Activated T-helper 1 cell treated with anti-CD3 and anti-CD28 coated beads, Interleukin-2, amount 50 U/mL, for 16 hours (primary cell): Measurements from ENCODE around the gene ATG7.
"Not testable (repeated sequence)": the region's sequence is repeated elsewhere in the genome, so short reads cannot be mapped to it uniquely, and the experiment has no call there.

Experiments
- DNase-seq, 2 donors: peaks; one replicate each; pipeline ENCODE4 v3.0.0-alpha.2; 2020; ENCODE audit warnings: low read depth in 1 of 2, low spot score in 1 of 2

Gene ATG7

DNA sequence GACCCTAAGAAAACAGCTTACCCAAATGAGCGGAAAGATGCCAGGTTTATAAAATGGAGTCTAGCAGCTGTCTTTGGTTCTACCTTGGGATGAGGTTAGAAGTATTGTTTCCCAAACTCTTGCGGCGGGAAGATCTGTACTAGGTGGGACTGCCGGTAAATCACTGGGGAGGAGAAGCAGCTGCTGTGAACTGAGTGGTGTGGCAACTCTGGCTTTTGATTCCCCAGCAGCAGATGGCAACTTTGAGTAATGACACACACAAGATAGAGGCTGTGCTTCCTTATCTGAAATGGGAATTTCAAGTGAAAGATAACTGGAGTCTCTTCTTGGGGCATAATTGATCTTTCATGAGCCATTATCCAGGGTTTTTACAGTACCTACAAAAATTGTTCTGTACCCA, 184.9 kb downstream of the ATG7 start:
- DNase-seq: no peak

DNA sequence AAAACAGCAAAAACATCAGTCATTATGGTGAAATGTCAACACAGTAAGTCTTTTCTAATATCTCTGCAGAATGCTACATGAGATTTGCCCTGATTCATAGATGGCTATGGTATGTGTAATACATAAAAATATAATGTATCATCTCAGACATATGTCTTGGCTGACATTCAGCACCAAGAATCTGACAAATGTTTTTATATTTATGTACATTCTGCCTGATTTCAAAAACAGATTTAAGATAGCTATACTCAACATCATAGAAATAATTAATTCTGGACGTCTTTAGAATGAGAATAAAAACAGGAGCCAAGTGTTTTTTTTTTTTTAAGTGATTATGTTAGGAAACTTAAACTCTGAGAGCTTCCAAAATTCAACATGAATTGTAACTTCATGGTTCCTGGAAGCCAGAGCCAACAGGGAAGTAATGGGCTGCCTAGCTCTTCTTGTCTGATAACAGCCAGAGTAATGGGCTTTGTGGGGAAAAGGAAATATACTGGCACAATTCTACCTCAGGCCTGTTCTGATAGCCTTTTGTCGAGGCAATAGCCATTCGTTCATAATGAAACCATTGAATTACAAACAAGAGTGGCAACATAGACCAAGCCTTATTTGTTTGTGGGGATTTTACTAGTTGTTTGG, 187.1 kb downstream of the ATG7 start:
- DNase-seq: no peak

DNA sequence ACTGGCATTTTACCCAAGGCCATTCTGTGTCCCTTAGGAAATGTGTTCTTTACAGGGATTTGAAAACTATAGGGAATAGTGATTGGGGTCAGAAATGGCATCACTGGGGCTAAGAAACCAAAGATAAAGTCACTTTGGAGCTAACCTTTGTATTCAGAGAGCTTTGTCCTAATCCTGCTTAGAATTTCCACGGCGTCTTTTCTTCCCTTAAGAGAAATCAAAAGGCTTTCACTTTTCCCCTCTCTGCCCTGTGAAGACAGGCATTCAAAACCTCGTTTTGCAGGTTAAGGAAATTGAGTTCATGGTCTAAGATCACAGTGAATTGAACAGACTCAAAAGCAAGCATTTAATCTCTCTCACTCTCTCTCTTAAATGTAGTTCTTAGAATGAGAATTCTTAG, 189.0 kb downstream of the ATG7 start:
- no peak for DNase-seq

DNA sequence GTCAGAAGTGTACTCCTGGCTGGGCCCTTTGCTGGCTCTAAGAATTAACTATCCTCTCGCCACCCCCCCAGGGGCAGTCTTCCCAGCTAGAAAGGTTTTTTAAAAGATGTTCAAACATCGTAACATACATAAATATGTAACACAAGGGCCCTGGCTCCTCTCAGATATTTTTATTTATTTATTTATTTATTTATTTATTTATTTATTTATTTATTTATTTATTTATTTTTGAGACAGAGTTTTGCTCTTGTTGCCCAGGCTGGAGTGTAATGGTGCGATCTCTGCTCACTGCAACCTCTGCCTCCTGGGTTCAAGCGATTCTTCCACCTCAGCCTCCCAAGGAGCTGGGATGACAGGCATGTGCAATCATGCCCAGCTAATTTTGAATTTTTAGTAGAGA, 190.5 kb downstream of the ATG7 start:
- not testable (repeated sequence) for DNase-seq

DNA sequence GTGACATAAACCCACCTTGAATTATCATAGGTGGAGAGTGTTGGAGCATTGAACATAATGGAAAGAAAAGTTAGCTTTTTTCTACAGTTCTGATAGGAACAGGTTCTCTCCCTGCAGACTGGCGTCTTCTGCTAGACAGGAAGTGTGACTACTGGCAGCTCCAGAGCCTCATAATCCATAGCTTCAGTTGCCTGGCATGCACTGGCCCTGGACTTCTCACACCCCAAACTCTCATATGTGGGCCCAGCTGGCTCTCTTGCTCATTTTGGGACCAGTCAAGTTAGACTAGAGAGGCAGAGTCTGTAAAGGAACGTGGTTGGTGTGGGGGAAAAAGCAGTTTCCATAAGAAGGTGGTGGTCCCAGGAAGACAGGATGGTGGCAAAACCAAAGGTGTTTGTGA, 191.4 kb downstream of the ATG7 start:
- DNase-seq: no peak

DNA sequence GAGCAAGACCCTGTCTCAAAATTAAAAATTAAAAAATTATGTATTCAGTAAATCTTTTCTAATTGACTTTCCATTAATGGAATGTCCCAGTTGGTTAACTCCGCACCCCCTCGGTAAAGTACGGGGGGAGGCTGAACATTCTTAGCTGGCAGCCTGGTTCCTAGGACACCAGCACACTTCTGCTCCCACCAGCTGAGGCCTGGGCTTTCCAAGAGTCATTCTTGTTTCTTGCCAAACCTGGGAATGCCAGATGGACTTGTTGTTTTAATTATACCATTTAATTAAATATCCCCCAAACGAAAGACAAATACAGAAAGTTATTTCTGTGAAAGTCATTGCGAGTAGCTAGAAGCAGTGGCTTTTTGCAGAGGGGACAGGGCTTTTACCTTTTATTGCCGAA, 192.2 kb downstream of the ATG7 start:
- DNase-seq: no peak

DNA sequence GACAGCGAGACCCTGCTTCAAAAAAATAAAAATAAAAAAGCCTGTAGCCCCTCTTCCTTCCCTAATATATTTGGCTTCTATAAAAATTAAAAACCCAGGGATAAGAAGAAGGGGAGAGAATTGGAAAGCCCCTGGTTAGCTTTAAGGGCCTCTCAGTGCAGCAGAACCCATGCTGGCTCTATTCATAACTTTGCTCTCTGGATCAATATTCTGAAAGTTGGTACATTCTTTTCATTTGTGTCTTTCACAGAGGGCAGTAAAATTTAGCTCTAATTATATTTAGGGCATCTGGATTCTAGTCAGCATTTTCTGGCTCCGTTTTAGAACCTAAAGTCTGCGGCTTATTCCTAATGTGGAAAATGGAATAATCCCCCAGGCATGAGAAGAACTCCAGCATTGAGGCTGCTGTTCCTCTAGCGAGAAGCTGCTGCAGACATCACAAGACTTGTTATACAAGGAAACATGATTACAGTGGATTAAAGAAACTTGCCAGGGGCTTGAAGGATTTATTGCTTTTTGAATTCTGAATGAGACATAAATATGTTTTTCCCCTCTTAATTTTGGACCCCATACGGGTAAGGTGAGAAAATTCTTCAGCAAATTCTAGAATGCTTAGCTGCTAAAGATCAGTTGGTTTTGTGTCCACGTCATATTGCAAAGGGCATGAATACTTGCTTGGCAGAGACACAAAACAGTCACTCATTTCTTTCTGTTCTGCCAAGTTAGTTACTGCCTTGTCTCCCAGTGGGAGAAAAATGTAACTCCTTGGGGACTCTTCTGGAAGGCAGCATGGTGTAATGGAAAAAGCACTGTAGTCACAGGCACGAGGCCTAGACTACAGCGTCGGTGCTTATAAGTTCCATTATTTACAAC, 193.8 kb downstream of the ATG7 start:
- no peak for DNase-seq

DNA sequence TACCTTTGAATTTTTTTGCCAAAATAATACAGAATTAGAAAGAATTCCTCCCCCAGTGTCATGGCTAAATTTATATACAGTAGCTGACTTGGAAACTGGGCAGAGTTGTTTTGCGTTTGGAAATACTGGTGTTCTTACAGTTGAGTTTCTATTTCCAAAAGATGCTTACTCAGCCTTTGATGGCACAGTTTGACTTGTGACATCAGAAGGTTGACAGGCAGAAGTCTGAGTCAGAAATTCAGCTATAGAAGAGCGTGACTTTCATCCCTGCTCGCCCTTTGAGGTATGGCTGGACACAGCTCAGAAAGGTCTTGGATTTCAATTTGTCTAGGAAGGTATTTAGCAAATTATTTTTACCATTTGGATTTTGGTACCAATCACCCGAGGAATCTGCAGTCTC, 195.7 kb downstream of the ATG7 start:
- no peak for DNase-seq

DNA sequence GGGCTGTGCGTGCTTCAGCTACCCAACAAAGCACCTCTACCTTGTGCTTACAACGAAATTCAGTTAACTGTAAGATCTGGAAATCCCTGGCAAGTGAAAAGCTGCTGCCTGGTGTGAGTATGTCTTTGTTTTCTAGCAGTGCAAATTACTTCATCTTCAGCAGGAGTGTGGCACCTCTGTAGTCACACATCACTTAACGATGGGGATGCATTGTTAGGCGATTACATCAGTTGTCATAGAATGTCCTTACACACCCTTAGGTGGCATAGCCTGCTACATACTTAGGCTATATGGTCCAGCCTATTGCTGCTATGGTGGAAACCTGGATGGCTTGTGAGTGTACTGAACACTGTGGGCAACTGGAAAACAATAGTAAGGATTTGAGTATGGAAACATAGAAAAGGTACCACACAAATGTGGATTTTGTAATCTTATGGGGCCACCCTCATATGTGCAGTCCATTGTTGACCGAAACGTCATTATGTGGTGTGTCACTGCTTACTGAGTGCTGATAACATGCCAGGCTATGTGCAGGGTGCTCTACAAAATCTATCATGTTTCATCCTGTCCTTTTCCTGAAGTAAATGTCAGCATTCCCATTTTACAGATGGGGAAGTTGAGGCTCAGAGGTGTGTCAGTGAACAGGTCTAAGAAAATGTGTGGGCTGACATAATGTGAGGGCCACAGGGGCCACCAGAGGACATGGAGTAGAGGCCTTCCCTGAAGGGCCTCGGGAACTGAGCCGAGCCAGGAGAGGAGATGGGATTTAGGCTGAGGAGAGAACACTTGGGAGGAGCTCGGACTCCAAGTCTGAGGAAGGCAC, 198.0 kb downstream of the ATG7 start:
- DNase-seq: no peak

DNA sequence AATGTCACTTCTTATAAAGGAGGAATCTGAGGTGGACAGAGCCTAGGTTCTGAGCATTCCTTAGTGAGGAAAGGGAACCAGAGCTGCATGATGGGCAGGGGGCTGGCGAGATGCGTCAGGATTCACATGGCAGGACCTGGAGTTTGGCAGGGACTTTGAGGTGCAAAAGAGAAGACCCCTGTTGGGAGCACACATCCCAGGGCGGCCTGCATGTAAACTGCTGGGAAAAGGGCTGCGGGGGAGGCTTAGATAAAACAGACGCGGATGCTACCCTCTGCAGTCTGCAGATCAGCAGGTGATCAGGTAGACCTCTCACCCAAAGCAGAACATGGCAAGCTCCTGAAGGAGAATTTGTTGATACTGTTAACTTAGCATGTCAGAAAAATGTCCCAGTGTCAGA, 203.1 kb downstream of the ATG7 start:
- DNase-seq: no peak

DNA sequence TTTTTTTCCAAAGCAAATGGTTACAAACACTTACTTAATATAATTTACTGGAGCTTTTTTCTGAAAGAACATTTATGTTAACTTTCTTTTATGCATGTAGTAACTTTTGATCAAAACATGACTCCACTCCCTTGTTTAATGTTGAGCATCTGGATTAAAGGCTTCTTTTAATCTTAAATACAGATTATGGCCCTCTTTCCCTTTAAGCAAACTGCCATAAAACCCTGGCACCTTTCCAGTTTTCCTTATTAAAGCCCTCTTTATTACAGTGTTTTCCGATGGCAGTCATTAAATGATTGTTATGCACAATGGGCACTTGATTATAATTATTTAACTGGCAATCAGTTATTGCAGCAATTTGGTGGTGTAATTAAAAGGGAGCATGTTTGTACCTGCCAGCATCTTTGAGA, 204.5 kb downstream of the ATG7 start:
- DNase-seq: no peak

DNA sequence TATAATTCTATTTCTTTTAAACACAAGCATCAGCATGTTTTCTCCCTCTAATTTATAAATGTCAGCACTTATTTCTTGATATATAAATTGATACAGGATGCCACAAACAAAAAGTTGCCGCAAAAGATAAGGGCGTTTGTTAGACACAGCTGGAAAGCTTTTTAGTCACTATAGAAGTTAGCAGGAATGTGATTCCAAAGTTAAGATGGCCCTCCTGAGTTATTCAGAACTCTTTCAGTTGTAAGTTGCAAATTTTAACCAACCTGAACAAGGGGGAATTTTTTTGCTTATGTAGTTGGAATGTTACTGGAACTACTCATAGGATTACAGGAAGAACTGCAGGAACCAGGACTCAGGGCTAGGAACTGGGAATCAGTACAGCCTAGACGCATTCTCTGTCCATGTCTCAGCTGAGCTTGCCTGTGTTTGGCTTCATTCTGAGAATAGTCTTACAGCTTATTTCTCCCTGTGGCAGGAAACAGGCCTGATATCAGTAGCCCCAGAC, 205.3 kb downstream of the ATG7 start:
- no peak for DNase-seq

DNA sequence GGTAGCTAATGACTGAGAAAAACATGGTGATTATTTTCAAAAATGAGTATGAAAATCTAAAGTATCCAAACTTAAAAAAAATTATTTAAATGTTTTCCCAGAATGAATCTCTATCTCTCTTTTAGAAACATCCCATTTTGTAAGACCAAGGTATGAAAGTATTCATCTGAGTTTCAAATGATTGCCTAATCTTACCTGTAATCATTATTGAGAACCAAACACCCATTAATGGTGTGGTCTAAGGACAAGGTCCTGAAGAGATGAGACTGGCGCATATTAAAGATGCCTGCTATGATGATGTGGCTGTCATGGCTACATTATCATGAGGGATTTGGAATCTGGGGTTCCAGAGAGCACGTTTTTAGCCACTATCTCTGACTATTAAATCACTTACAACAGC, 206.0 kb downstream of the ATG7 start:
- no peak for DNase-seq

DNA sequence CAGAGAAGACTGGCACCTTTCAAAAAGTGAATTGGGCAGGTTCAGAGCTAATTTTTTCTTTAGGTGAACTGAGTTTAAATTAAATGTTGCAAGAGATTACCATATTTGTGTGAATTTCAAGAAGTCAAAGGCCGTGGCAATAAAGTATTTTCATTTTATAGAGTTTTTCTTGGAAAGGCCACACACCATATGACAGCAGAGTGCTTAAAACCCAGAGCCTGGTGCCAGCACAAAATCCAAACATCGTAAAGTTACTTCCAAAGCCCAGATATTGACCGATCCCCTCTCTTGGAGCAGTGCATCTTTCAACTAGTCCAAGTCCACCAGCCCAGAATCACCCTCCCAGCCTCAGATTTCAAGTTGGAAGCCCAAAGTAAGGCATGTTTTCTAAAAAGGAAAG, 207.0 kb downstream of the ATG7 start:
- no peak for DNase-seq

DNA sequence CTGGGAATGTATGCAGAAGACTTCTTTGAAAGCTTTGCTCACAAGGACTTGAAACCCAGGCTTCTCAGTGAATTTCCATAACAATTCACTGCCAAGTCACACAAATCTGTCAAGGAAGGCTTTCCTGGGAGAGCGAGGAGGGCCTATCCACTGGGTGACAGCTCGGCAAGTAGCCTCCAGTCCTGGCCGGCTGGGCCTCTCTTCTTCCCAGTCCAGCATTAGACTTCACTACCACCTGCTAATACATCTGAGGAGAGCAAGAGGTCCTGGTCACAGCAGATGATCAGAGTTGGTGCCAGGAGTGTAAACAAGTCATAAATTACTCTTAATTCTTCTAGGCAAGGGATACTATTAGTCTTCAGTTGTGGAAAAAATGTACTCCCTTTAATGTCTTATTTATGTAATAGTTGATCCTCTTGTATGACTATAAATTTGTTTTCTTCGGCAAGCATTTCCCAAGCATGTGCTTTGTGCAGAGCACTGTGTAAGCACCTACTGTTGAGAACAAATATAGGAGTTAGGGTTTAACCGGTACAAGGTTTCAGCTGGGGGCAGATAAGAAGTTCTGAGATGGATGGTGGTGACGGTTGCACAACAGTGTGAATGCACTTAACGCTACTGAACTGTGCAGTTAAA, 208.6 kb downstream of the ATG7 start:
- DNase-seq: no peak

DNA sequence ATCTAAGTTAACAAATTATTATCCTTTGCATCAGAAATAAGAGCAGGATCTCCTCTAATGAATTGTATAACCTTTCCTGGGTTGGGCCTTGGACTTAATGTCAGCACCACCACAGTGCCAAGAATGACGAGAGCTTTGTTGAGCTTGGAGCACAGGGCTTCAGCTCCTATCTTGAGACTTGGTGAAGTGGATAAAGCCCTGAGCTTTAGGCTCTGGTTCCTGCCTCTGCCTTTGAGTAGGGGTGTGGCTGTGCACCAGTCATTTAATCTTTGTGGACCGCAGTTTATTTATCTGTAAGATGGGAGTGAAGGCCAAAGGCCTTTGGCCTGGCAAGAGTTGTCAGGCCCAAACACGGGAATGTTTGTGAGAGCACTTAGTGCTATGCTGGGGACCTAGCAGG, 209.4 kb downstream of the ATG7 start:
- DNase-seq: no peak

DNA sequence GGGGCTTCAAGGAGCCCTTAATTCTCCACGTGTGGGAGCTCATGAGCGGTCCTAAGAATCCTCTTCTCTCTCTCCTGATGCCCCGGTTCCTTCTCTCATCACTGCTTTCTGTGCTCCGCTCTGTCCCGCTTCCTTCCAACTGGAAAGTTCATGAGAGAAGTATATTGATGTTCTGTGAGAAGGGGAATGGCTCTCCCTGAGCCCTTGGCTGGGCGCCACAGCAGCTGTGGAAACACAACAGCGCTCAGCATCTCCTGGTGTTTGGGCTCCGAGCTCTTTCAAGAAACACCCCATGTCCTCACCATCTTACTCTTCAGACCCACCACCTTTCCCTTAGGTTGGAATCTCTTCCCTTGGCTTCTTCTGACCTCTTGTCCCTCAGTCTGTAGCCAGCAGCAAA, 209.8 kb downstream of the ATG7 start:
- DNase-seq: no peak

DNA sequence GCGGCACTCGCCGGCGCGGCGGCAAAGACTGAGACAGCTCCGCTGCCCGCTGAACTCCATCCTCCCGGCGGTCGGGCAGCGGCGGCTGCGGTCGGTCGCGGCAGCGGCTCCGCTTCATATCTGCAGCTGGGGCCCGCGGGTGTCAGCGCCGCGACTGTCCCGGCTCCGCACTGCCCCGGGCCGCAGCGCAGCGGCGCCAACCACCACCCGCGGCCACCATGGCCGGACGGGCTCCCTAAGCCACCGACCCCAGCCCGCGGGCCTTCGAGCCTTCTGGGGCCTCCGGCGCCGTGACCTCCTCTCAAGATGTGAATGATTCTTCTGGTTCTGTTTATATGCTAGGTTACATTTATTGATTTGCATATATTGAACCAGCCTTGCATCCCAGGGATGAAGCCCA, 216.2 kb downstream of the ATG7 start:
- DNase-seq: not testable (repeated sequence)

DNA sequence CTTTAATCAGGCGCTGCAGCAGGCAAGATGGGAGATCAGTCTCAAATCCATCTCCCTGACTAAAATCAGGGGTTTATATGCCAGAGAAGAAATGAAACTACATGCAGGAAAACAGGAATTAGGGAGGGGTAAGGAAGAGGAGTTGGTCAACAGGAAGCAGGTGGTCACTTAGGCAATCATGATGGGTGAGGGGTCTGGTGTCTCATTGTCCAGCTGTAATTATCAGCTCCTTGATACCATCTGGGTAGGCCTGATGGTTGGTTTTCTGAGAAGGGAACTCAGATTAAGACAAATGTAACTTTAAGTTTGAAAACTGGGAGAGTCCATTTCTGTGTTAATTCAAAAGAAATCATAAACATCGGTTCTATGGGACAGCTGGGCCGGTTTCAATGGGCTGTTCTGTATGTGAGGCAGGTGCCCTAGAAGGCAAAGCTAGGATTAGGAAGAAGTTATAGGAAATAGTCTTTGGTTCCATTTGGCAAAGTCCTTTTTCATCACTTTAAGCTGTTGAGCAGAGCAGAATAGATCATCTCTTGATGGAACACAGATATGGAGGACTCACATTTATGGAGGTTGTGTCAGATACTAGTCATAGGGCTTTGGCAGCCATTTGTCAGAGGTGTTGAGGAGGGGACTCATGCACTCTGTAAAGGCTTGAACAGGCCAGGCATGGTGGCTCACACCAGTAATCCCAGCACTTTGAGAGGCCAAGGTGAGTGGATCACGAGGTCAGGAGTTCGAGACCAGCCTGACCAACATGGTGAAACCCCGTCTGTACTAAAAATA, 222.1 kb downstream of the ATG7 start:
- DNase-seq: no peak

DNA sequence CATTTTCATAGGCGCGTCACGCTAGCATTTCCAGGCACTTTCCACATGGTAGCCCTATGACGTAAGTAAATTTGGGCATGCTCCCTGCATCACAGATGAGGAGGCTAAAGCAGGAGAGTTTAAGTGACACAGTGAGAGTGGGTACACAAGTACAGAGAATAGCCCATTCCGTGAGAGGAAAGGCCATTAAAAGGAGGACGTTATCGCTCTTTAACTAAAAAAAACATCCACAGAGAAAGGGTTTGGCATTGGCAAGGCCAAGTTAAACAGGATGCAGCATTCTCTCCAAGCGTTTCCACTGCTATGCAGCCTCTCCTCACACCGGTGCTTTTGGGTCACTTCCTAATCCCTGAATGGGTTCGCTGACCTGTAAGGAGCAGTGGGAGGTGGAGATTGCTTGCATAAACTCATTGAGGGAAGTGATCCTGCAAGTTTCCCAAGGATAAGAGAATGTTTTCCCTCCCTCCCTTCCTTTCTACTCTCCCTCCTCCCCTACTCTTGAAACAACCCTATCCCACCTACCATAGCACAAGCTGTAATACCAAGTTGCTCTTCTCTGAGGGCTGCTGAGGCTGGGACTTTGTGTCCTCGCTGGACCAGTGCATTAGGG, 223.9 kb downstream of the ATG7 start:
- no peak for DNase-seq
